ENCODE data around the gene GRK5.

The GRK5 gene

GRCh38 chr10:119375574-119376272 lies 168.4 kb downstream of the GRK5 start:
- no peak overlapping the region for H3K27ac ChIP-seq
- TF ChIP-seq ZFX (IDR thresholded peaks at IDR 0.05; ENCODE audit: borderline replicate concordance) (no peak), CTCF (IDR thresholded peaks at IDR 0.05) (no peak)

- TF ChIP-seq CTCF (IDR thresholded peaks at IDR 0.05), result no peak
- no peak for TF ChIP-seq ZFX (IDR thresholded peaks at IDR 0.05; ENCODE audit: borderline replicate concordance)
- no peak overlapping the region for H3K27ac ChIP-seq
These were observed 170.1 kb downstream of the GRK5 start for GRCh38 chr10:119377451-119377957.

- no peak overlapping the region for H3K27ac ChIP-seq
- TF ChIP-seq CTCF (IDR thresholded peaks at IDR 0.05) (no peak), ZFX (IDR thresholded peaks at IDR 0.05; ENCODE audit: borderline replicate concordance) (no peak)
These were observed 170.8 kb downstream of the GRK5 start for GRCh38 chr10:119377958-119378736.

DNA sequence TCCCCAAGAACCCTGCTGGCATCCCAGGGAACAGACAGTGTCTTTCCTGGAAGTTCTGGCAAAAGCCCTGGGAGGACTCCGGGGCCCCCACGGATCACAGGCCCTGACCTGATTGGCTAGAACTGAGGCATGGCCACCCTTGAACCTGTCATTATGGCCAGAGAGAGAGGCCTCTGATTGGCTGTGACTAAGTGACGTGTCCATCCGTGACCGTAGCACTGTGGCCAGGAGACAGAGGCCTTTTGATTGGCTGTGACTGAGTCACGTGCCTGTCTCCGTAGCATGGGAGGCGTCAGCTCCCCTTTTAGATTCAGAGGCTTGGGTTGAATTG lies 171.3 kb downstream of the GRK5 start:
- TF ChIP-seq CTCF (IDR thresholded peaks at IDR 0.05), result no peak
- TF ChIP-seq ZFX (IDR thresholded peaks at IDR 0.05; ENCODE audit: borderline replicate concordance), result no peak
- no peak overlapping the region for H3K27ac ChIP-seq

GRCh38 chr10:119379466-119380071 lies 172.2 kb downstream of the GRK5 start:
- H3K27ac ChIP-seq, result no peak overlapping the region

DNA sequence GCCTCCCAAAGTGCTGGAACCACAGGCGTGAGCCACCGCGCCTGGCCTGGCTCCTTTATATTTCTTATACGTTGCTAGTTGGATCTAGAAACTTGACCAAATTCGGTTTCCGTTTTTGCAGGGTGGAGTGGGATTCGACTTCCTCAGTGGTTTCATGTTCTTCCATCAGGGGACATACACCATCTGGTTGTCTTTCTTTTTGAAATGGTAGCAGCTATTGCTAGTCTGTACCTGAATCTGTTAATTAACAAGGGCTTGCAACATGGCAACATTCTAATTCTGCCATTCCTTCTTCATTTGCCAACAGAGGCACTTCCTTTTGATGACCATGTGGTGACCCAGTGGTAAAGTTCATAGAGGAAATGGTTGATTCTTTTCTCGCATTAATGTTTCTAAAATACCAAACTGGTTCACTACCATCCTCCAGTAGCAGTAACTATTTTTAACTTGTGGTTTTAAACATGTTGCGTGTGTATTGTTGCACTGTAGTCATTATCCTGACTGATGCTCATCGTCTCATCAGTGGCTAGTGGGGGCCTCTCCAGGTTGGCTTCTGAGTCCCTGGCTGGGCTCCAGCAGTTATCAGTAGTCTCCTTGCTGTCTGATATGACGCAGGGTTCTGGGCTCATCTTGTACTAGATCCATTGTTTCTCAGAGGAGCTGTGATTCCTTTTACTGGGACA lies 175.9 kb downstream of the GRK5 start:
- H3K27ac ChIP-seq, result no peak overlapping the region
- TF ChIP-seq CTCF (IDR thresholded peaks at IDR 0.05) (no peak), ZFX (IDR thresholded peaks at IDR 0.05; ENCODE audit: borderline replicate concordance) (no peak)

More at GRCh38 chr10:119379466-119380071, 172.2 kb downstream of the GRK5 start:
- no peak for TF ChIP-seq CTCF (IDR thresholded peaks at IDR 0.05)
- TF ChIP-seq ZFX (IDR thresholded peaks at IDR 0.05; ENCODE audit: borderline replicate concordance), result no peak
